Kidney (tissue), 14 donors: Measurements from ENCODE around the gene SRPK2. TPM values are rescaled to one million over a fixed set of nuclear protein-coding genes. Genes with fewer than 3 reads are reported as not detected.

Experiments
- DNase-seq, 5 donors: peaks; one replicate each; pipeline ENCODE4 v3.0.0-alpha.2; 2013 to 2020
- FAIRE-seq: peaks from 2 replicates; lab custom pipeline; 2012; peaks lifted over from hg19 to GRCh38; lab: Jason Lieb, UNC
- H3K27ac ChIP-seq, 2 donors: one replicate each; pipeline ENCODE4 v1.7.0; 2013; ENCODE audit warnings: low read depth in 2 of 2, low read length in 2 of 2, inconsistent platforms in 1 of 2
- H3K27me3 ChIP-seq: one replicate; pipeline ENCODE4 v1.7.1; 2013; ENCODE audit warnings: low read length, inconsistent platforms; ENCODE audit not compliant: control insufficient read depth, insufficient read depth
- H3K36me3 ChIP-seq, 3 donors: one replicate each; pipeline versions ENCODE4 v1.7.0 to v1.7.1; 2013; ENCODE audit warnings: low read length in 3 of 3, control low read depth in 1 of 3, inconsistent platforms in 1 of 3; ENCODE audit not compliant: insufficient read depth in 3 of 3, control insufficient read depth in 2 of 3
- H3K4me1 ChIP-seq, 3 donors: one replicate each; pipeline versions ENCODE4 v1.7.0 to v1.7.1; 2013; ENCODE audit warnings: low read length in 3 of 3, inconsistent platforms in 1 of 3, low read depth in 1 of 3; ENCODE audit not compliant: control insufficient read depth in 2 of 3, insufficient read depth in 2 of 3
- H3K4me3 ChIP-seq, 3 donors: one replicate each; pipeline versions ENCODE4 v1.7.0 to v1.8.1; 2013; ENCODE audit warnings: low read length in 3 of 3, control low read depth in 1 of 3, inconsistent platforms in 1 of 3
- H3K9ac ChIP-seq, 3 donors: one replicate each; pipeline versions ENCODE4 v1.7.0 to v1.7.1; 2013; ENCODE audit warnings: low read length in 3 of 3, control low read depth in 1 of 3, inconsistent platforms in 1 of 3
- H3K9me3 ChIP-seq, 3 donors: one replicate each; pipeline versions ENCODE4 v1.7.0 to v1.7.1; 2013; ENCODE audit warnings: low read length in 3 of 3, control low read depth in 1 of 3, inconsistent platforms in 1 of 3; ENCODE audit not compliant: control insufficient read depth in 2 of 3, insufficient read depth in 1 of 3
- intact Hi-C: fragments of 100-400 bp; cut with DNase I; formaldehyde crosslinking; loops from one replicate; pipeline ENCODE4 v1.11.1; 2022
- polyA plus RNA-seq: library from polyadenylated mRNA; stranded (reverse); fragments of 350-450 nt; fragmentation: Illumina TruSeq; extraction: RNeasy Lipid Tissue Mini Kit (QIAGEN cat#74804); gene quantifications from one replicate; pipeline ENCODE4 v1.2.3, GENCODE V29; 2014; ENCODE audit warnings: low read depth, low replicate concordance; ENCODE audit not compliant: insufficient read depth
- total RNA-seq: library from RNA; stranded (reverse); fragmentation: NEBNext Ultra II Directional; extraction: Animal tissue kit (Norgen Biotek cat#: 25700); gene quantifications from one replicate; pipeline ENCODE4 v1.2.1, GENCODE V29; 2021
- TF ChIP-seq, protein P1 (sequence below): IDR thresholded peaks from 3 replicates; pipeline ENCODE4 v1.5.1; 2012; ENCODE audit warnings: mild to moderate bottlenecking, moderate library complexity, borderline replicate concordance; ENCODE audit not compliant: insufficient read depth; ENCODE audit errors: extremely low read depth
- donor health status: control.
- donor health status: control.
- donor health status: control.
- donor health status: control.
- donor health status: control.
- donor health status: DM: yes; HTN: yes; CAD: no.
- donor health status: Normal renal cell carcinoma (clear cell type).

Gene SRPK2
- total and polyA plus RNA-seq, 2 donors from 2014 or later: 9.9 to 43.1 TPM

DNA sequence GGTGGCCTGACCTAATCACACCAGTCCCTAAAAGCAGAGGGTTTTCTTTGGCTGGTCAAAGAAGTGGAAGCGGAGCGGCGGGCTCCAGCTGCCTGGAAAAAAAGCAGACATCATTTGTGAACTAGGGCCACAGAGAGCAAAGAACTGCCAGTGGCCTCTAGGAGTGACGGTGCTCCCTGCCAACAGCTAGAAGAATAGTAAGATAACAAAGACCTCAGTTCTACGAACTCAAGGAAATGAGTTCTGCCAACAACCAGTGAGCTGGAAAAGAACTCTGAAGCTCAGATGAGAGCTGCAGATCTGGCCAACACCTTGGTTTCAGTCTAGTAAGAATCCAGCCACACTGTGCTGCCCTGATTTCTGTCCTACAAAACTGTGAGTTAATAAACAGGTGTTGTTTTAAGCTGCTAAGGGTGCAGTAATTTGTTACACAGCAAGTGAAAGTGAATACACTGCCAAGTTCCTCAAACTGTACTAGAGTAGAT lies 178.0 kb downstream of the SRPK2 start:
- peak overlapping the region in 1 of 2 donors; percentile 7 for H3K27ac ChIP-seq
- TF ChIP-seq, protein P1, sequence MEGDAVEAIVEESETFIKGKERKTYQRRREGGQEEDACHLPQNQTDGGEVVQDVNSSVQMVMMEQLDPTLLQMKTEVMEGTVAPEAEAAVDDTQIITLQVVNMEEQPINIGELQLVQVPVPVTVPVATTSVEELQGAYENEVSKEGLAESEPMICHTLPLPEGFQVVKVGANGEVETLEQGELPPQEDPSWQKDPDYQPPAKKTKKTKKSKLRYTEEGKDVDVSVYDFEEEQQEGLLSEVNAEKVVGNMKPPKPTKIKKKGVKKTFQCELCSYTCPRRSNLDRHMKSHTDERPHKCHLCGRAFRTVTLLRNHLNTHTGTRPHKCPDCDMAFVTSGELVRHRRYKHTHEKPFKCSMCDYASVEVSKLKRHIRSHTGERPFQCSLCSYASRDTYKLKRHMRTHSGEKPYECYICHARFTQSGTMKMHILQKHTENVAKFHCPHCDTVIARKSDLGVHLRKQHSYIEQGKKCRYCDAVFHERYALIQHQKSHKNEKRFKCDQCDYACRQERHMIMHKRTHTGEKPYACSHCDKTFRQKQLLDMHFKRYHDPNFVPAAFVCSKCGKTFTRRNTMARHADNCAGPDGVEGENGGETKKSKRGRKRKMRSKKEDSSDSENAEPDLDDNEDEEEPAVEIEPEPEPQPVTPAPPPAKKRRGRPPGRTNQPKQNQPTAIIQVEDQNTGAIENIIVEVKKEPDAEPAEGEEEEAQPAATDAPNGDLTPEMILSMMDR: no peak
- intact Hi-C loops: no loop called here
- no peaks in the 10 kb centered on the region for H3K36me3 ChIP-seq
- peaks cover 0 to 14% (median 5%) of the 10 kb centered on the region in 3 donors for H3K4me1 ChIP-seq
- no peaks in the 10 kb centered on the region for H3K27me3 ChIP-seq
- no peak overlapping the region for H3K9ac ChIP-seq
- FAIRE-seq (no peak), DNase-seq (peak in 1 of 5 donors; percentile 28)
- peaks cover 0 to 3% (median 0%) of the 10 kb centered on the region in 3 donors for H3K9me3 ChIP-seq
- peak overlapping the region in 2 of 3 donors; percentile 14 to 23 for H3K4me3 ChIP-seq

DNA sequence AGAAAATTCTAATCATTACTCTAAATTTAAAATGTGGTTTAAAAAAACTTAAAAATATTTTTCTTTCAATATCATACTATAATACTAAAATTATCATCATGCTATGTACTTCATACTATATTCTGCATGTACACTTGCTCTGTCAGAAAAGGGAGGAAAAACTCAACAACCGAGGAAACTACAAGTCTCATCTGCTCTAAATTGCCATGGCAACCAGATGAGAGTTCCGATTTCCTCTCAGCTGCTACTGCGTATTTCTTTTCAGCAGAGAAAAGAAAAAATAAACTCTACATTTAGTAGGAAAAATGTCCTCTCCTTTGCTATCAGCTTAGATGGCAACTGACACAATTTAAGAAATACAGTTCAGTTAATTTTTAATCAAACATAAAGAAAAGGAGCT lies 178.9 kb downstream of the SRPK2 start:
- Histone ChIP-seq H3K27me3 (no peaks in the 10 kb centered on the region), H3K4me1 (peaks cover 0 to 14% (median 5%) of the 10 kb centered on the region in 3 donors), H3K4me3 (no peak overlapping the region), H3K9me3 (peaks cover 0 to 3% (median 0%) of the 10 kb centered on the region in 3 donors), H3K9ac (no peak overlapping the region), H3K36me3 (no peaks in the 10 kb centered on the region), H3K27ac (no peak overlapping the region)
- FAIRE-seq (no peak), DNase-seq (peak in 2 of 5 donors; percentile 55 to 72)
- TF ChIP-seq, protein P1: no peak
- intact Hi-C loops: no loop called here

- Histone ChIP-seq H3K27ac (no peak overlapping the region), H3K9ac (no peak overlapping the region), H3K4me3 (no peak overlapping the region), H3K9me3 (peaks cover 0 to 3% (median 0%) of the 10 kb centered on the region in 3 donors), H3K4me1 (peaks cover 0 to 14% (median 5%) of the 10 kb centered on the region in 3 donors), H3K36me3 (no peaks in the 10 kb centered on the region), H3K27me3 (no peaks in the 10 kb centered on the region)
- DNase-seq: no peak
- intact Hi-C loops: no loop called here
- TF ChIP-seq, protein P1: no peak
- FAIRE-seq: no peak
Measured at GRCh38 chr7:105209433-105209832, 179.3 kb downstream of the SRPK2 start.
